A549 (cell line): Measurements from ENCODE around the gene TM2D3. TPM values are rescaled to one million over a fixed set of nuclear protein-coding genes. Genes with fewer than 3 reads are reported as not detected.

Source experiments
- ATAC-seq, 2 experiments: fragments of 200-7000 bp in 1 of 2; fragments of >200 bp in 1 of 2; cut with Nextera tagmentation in 1 of 2; cut with Tn5 transposase in 1 of 2; 3 replicates each; pipeline versions ENCODE4 v1.8.0 to v1.9.1; 2018 to 2020; ENCODE audit warnings: mild to moderate bottlenecking in 1 of 2, moderate library complexity in 1 of 2
- CTCF ChIA-PET: fragments of 300-600 bp; sonication (Branson Sonifier 250); formaldehyde crosslinking; extraction: SDS; loops from one replicate; lab custom pipeline; 2021; ENCODE audit warnings: antibody characterized with exemption, inconsistent platforms; lab: Yijun Ruan, JAX
- POLR2A ChIA-PET: fragments of 350-600 bp; formaldehyde crosslinking; extraction: SDS; loops from one replicate; lab custom pipeline; 2021; ENCODE audit warnings: antibody characterized with exemption, inconsistent platforms; lab: Yijun Ruan, JAX
- DNase-seq, 2 experiments: peaks; one replicate each; pipeline versions ENCODE4 v3.0.0 to v3.0.0-alpha.2; 2011 to 2016; ENCODE audit warnings: low read depth in 1 of 2, low spot score in 1 of 2
- FAIRE-seq: peaks from 2 replicates; lab custom pipeline; 2011; peaks lifted over from hg19 to GRCh38; lab: Jason Lieb, UNC
- H3K27ac ChIP-seq, 2 experiments: fragments of >200 bp; sonication (Bioruptor Twin); formaldehyde crosslinking; 3 replicates each; pipeline ENCODE4 v1.5.1; 2016 to 2017
- H3K4me1 ChIP-seq: fragments of >200 bp; sonication (Bioruptor Twin); formaldehyde crosslinking; 3 replicates; pipeline ENCODE4 v1.6.1; 2016
- H3K4me2 ChIP-seq: fragments of >200 bp; sonication (Bioruptor Twin); formaldehyde crosslinking; 3 replicates; pipeline ENCODE4 v1.6.1; 2016
- H3K4me3 ChIP-seq: fragments of >200 bp; sonication (Bioruptor Twin); formaldehyde crosslinking; 3 replicates; pipeline ENCODE4 v1.5.1; 2016
- H3K9me3 ChIP-seq: fragments of >200 bp; sonication (Bioruptor Twin); formaldehyde crosslinking; 3 replicates; pipeline ENCODE4 v1.6.1; 2016
- FOSB ChIP-seq: fragments of 250-450 bp; sonication (Bioruptor Pico); IDR thresholded peaks from 2 replicates; pipeline ENCODE4 v1.5.0; 2020; ENCODE audit warnings: mild to moderate bottlenecking, moderate library complexity
- FOXS1 ChIP-seq: fragments of 250-450 bp; sonication (Bioruptor Pico); IDR thresholded peaks from 2 replicates; pipeline ENCODE4 v1.5.0; 2020; ENCODE audit warnings: mild to moderate bottlenecking, moderate library complexity
- HDAC2 ChIP-seq: fragments of 200-600 bp; sonication (generic); IDR thresholded peaks from 2 replicates; pipeline ENCODE4 v1.6.1; 2016
- HES2 ChIP-seq: fragments of >200 bp; sonication (Bioruptor Twin); formaldehyde crosslinking; IDR thresholded peaks from 2 replicates; pipeline ENCODE4 v1.6.1; 2016
- NFE2L2 ChIP-seq: fragments of 150-350 bp; conservative IDR thresholded peaks from 2 replicates; pipeline ENCODE4 v1.6.1; 2014; ENCODE audit warnings: low read length
- REST ChIP-seq: fragments of 200-600 bp; sonication (generic); IDR thresholded peaks from 2 replicates; pipeline ENCODE4 v1.6.1; 2016; ENCODE audit warnings: antibody characterized with exemption, mild to moderate bottlenecking, moderate library complexity
- WGBS: methylation state at CpG from one replicate; pipeline ENCODE4 v1.1.6; 2017; ENCODE audit errors: missing lambda C conversion rate; 5-methylcytosine and 5-hydroxymethylcytosine counted together
- polyA plus RNA-seq, 4 experiments: library from polyadenylated mRNA; depleted of rRNA in 3 of 4; stranded (reverse); fragments of >200 nt; fragmentation: RNase III in 1 of 4; extraction: RNeasy Plus Mini Kit Qiagen cat#74134 plus additional on column Dnase treatment in 1 of 4; gene quantifications; 2 replicates in 3 of 4; 3 replicates in 1 of 4; pipeline ENCODE4 v1.2.3, GENCODE V29; 2011 to 2017
- small RNA-seq, 6 experiments: library from RNA; depleted of rRNA; stranded (forward); fragments of <200 nt; gene quantifications; one replicate each; pipeline ENCODE3, GENCODE V24; 2012

TM2D3 gene
- polyA plus RNA-seq, 2 of the 4 experiments (the other 2 are of a cell fraction) = 39.6 to 76.6 TPM

- TF ChIP-seq NFE2L2 (no peak), HDAC2 (no peak), REST (no peak)
- TF ChIP-seq, all 56 proteins: peak for 0
Observed at GRCh38 chr15:101597360-101597928, 54.7 kb downstream of the TM2D3 start (continued).

- H3K4me2 ChIP-seq = no peak overlapping the region
- ChIA-PET CTCF (interaction anchor here (0.8 to 1.4 kb wide), 2 partner anchors 9 to 371 kb away, joined by 3 read pairs; no protein-coding TSS in a partner anchor), POLR2A (no interaction called here)
- peak; percentile 18 for FAIRE-seq
- no peak for DNase-seq
- peaks cover 22% of the 10 kb centered on the region; the same call in 1 of the 3 replicates for H3K9me3 ChIP-seq
- TF ChIP-seq FOSB (CRISPR knock-in tag) (no peak), FOXS1 (CRISPR knock-in tag) (no peak), HES2 (no peak)
- WGBS = 40% methylated on average over 1 of the region's 1 CpG
- no peak for ATAC-seq
- H3K27ac ChIP-seq = no peak overlapping the region
- no peak overlapping the region for H3K4me3 ChIP-seq
- H3K4me1 ChIP-seq = no peaks in the 10 kb centered on the region
Observed at GRCh38 chr15:101596633-101597032, 55.5 kb downstream of the TM2D3 start.

Small RNAs within 50 kb of the gene (small RNA-seq; reads per million reads assigned to genes)
- gene RNU6-807P = 0 reads per million in 6 experiments

Other genes starting within 250 kb of the TM2D3 start
- gene PCSK6, start 162.7 kb downstream of the TM2D3 start, polyA plus RNA-seq (2011; rRNA removed) = 15.2 and 20.1 TPM in 2 replicates
- gene PCSK6, start 162.7 kb downstream of the TM2D3 start, polyA plus RNA-seq (2017; fragmentation: RNase III; extraction: RNeasy Plus Mini Kit Qiagen cat#74134 plus additional on column Dnase treatment) = 10.0 to 11.1 TPM (median 10.8 TPM) in 3 replicates
- 6.7 and 6.8 TPM in 2 replicates for gene TARS3, start 72.1 kb upstream of the TM2D3 start, polyA plus RNA-seq (2011; rRNA removed)
- 9.5 to 11.2 TPM (median 10.1 TPM) in 3 replicates for gene TARS3, start 72.1 kb upstream of the TM2D3 start, polyA plus RNA-seq (2017; fragmentation: RNase III; extraction: RNeasy Plus Mini Kit Qiagen cat#74134 plus additional on column Dnase treatment)
- not detected in 2 replicates for gene OR4F6, start 151.1 kb upstream of the TM2D3 start, polyA plus RNA-seq (2011; rRNA removed)
- not detected in 3 replicates for gene OR4F6, start 151.1 kb upstream of the TM2D3 start, polyA plus RNA-seq (2017; fragmentation: RNase III; extraction: RNeasy Plus Mini Kit Qiagen cat#74134 plus additional on column Dnase treatment)
- gene OR4F15, start 159.8 kb upstream of the TM2D3 start, polyA plus RNA-seq (2011; rRNA removed) = not detected in 2 replicates
- not detected in 3 replicates for gene OR4F15, start 159.8 kb upstream of the TM2D3 start, polyA plus RNA-seq (2017; fragmentation: RNase III; extraction: RNeasy Plus Mini Kit Qiagen cat#74134 plus additional on column Dnase treatment)